ENCODE measurements around the gene PPIF. TPM values are rescaled to one million over a fixed set of nuclear protein-coding genes. Genes with fewer than 3 reads are reported as not detected.

Gene PPIF
- total RNA-seq, 2 donors from 2014 or later: 30.6 to 69.1 TPM

DNA sequence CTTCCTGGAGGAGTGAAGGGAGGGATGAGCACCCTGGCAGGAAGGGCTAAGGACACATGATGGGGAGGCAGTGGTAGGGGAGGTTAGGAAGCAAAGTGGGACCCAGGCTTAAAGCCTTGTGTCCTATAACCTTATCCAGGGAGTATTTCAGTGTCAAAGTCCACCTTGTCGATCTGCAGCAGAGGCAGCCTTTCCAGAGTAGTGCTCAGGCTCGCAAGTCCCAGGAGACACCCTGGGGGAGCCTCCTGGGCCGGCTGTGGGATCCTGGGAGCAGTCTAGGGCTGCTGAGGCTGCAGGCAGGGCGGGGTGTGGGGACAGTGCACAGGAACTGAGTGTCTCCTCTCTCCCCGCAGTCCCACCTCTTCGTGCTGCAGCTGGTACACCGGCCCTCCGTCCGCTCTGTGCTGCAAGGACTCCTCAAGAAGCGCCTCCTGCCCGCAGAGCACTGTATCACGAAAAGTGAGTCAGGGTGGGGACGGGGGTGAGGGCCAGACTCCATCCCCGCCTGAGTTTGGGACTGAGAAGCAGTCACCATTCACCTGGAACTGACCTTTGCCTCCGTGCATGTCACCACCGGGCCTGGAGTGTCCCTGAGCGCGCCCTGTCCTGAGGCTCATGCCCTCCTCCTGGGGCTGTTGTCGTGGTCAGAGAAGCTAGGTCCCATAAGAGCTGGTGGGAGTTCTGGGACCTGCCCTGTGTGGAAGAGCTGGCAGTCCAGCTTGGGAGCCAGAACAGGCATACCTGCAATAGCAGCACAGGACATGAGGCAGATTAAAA is 45.3 kb upstream of the PPIF start:
- Histone ChIP-seq H3K9me3 (no peaks in the 10 kb centered on the region), H3K4me1 (replicated peaks) (no peaks in the 10 kb centered on the region), H3K27ac (no peak overlapping the region), H3K4me3 (no peak overlapping the region), H3K27me3 (replicated peaks; ENCODE audit: insufficient read depth) (no peaks in the 10 kb centered on the region), H3K36me3 (peaks cover 33 to 68% of the 10 kb centered on the region in 2 donors)
- 94% methylated on average over 17 of the region's 19 CpGs for WGBS
- no peak for DNase-seq (ENCODE audit: low spot score)
- intact Hi-C loops (cut with DNase I): no loop called here
- TF ChIP-seq POLR2AphosphoS5 (IDR thresholded peaks at IDR 0.05): no peak
- TF ChIP-seq CTCF (IDR thresholded peaks at IDR 0.05): no peak
- TF ChIP-seq POLR2A (IDR thresholded peaks at IDR 0.05): no peak

GRCh38 chr10:79303631-79304478 is 43.4 kb upstream of the PPIF start:
- Histone ChIP-seq H3K9me3 (no peaks in the 10 kb centered on the region), H3K27ac (no peak overlapping the region), H3K36me3 (peaks cover 35 to 53% of the 10 kb centered on the region in 2 donors), H3K4me3 (no peak overlapping the region), H3K27me3 (replicated peaks; ENCODE audit: insufficient read depth) (no peaks in the 10 kb centered on the region), H3K4me1 (replicated peaks) (no peaks in the 10 kb centered on the region)
- intact Hi-C loops (cut with DNase I): no loop called here
- no peak for TF ChIP-seq POLR2AphosphoS5 (IDR thresholded peaks at IDR 0.05)
- TF ChIP-seq POLR2A (IDR thresholded peaks at IDR 0.05): no peak
- no peak for TF ChIP-seq CTCF (IDR thresholded peaks at IDR 0.05)
- WGBS: 83% methylated on average over 24 of the region's 25 CpGs
- DNase-seq (ENCODE audit: low spot score): no peak

DNA sequence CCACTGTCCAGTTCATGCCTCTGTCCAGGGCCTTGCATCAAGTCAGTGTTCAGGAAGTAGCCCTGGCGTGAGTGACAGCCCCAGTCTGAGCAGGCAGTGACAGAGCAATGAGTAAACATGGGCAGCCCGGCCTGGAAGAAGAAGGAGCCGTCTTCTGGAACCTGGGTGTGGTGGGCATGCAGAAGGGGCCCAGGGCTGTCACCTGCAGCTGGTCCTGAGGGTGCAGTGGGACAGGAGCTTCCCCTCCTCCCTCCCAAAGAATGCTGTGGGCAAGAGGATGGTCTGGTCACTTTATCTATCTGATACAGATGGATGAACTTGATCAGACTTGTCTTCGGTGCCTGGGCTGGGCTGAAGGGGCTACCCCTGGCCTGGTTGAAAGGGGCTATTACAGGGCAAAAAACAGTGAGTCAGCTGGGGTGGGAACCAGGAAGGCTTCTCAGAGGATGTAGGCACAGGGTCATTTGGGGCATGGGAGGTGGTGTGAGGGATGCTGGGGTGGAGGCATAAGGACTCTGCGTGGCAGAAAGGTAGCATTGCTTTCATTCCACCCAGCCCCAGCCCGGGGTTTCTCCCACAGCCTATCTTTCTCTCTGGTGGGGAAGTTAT is 42.7 kb upstream of the PPIF start:
- H3K27ac ChIP-seq: no peak overlapping the region
- DNase-seq (ENCODE audit: low spot score): no peak
- 80% methylated on average over 6 of the region's 6 CpGs for WGBS
- H3K4me3 ChIP-seq: no peak overlapping the region
- H3K9me3 ChIP-seq: no peaks in the 10 kb centered on the region
- TF ChIP-seq POLR2AphosphoS5 (IDR thresholded peaks at IDR 0.05) (no peak), POLR2A (IDR thresholded peaks at IDR 0.05) (no peak), CTCF (IDR thresholded peaks at IDR 0.05) (no peak)
- intact Hi-C loops (cut with DNase I): no loop called here
- H3K36me3 ChIP-seq: peaks cover 38 to 57% of the 10 kb centered on the region in 2 donors
- H3K4me1 ChIP-seq (replicated peaks): no peaks in the 10 kb centered on the region
- H3K27me3 ChIP-seq (replicated peaks; ENCODE audit: insufficient read depth): no peaks in the 10 kb centered on the region

GRCh38 chr10:79305515-79305914 is 41.8 kb upstream of the PPIF start:
- 77% methylated on average over 8 of the region's 8 CpGs for WGBS
- no peaks in the 10 kb centered on the region for H3K4me1 ChIP-seq (replicated peaks)
- peaks cover 32 to 55% of the 10 kb centered on the region in 2 donors for H3K36me3 ChIP-seq
- no peaks in the 10 kb centered on the region for H3K27me3 ChIP-seq (replicated peaks; ENCODE audit: insufficient read depth)
- TF ChIP-seq POLR2AphosphoS5 (IDR thresholded peaks at IDR 0.05) (no peak), POLR2A (IDR thresholded peaks at IDR 0.05) (no peak), CTCF (IDR thresholded peaks at IDR 0.05) (no peak)
- H3K27ac ChIP-seq: no peak overlapping the region
- intact Hi-C loops (cut with DNase I): no loop called here
- H3K4me3 ChIP-seq: no peak overlapping the region
- no peaks in the 10 kb centered on the region for H3K9me3 ChIP-seq
- no peak for DNase-seq (ENCODE audit: low spot score)
